SU-DHL-6 (cell line): ENCODE measurements around the gene CDR2L.

Experiments
- H2AFZ ChIP-seq: fragments of 200-600 bp; sonication (generic); 2 replicates; pipeline ENCODE4 v1.6.1; 2014; ENCODE audit warnings: low read depth, mild to moderate bottlenecking, moderate library complexity, mixed read lengths, antibody characterized with exemption, low read length; ENCODE audit not compliant: severe bottlenecking
- H3F3A ChIP-seq: fragments of 200-600 bp; shearing (Covaris generic); 2 replicates; pipeline ENCODE4 v1.6.0; 2016; ENCODE audit warnings: antibody characterized with exemption, mild to moderate bottlenecking; ENCODE audit not compliant: insufficient read depth
- H3K27ac ChIP-seq: fragments of 200-600 bp; sonication (generic); 2 replicates; pipeline ENCODE4 v1.5.1; 2016; ENCODE audit warnings: low read depth, mild to moderate bottlenecking, low read length, moderate library complexity, mixed read lengths
- H3K27me3 ChIP-seq: fragments of 200-600 bp; sonication (generic), shearing (Covaris generic); 2 replicates; pipeline ENCODE4 v1.6.0; 2014; ENCODE audit warnings: mild to moderate bottlenecking, low read length
- H3K36me3 ChIP-seq: fragments of 200-600 bp; sonication (generic); 2 replicates; pipeline ENCODE4 v1.6.1; 2014; ENCODE audit warnings: mild to moderate bottlenecking, low read length, mixed read lengths
- H3K4me2 ChIP-seq: fragments of 300-600, 200-600 bp; shearing (Covaris generic), sonication (generic); 2 replicates; pipeline ENCODE4 v1.6.0; 2014; ENCODE audit warnings: low read length, low read depth, mild to moderate bottlenecking; ENCODE audit not compliant: poor library complexity, severe bottlenecking
- H3K4me3 ChIP-seq: fragments of 200-600 bp; sonication (generic); 2 replicates; pipeline ENCODE4 v1.5.1; 2014; ENCODE audit warnings: antibody characterized with exemption, low read length, mild to moderate bottlenecking, mixed read lengths; ENCODE audit not compliant: insufficient read depth, poor library complexity, severe bottlenecking
- H3K79me2 ChIP-seq: fragments of 200-600 bp; sonication (generic); 2 replicates; pipeline ENCODE4 v1.6.1; 2014; ENCODE audit warnings: mild to moderate bottlenecking, low read length, moderate library complexity; ENCODE audit not compliant: insufficient read depth
- H3K9ac ChIP-seq: fragments of 200-600 bp; sonication (generic); 2 replicates; pipeline ENCODE4 v1.7.0; 2014; ENCODE audit warnings: mild to moderate bottlenecking, low read length
- H3K9me2 ChIP-seq: fragments of 200-600 bp; sonication (generic); replicated peaks from 2 replicates; pipeline ENCODE4 v1.6.1; 2014; ENCODE audit warnings: low read length; ENCODE audit not compliant: insufficient read depth
- H3K9me3 ChIP-seq: fragments of 200-600 bp; sonication (generic); 2 replicates; pipeline ENCODE4 v1.6.1; 2014; ENCODE audit warnings: low read length, mixed read lengths; ENCODE audit not compliant: insufficient read depth
- H4K20me1 ChIP-seq: fragments of 200-600 bp; sonication (generic); 2 replicates; pipeline ENCODE4 v1.6.1; 2014; ENCODE audit warnings: low read depth, mild to moderate bottlenecking, antibody characterized with exemption, low read length, moderate library complexity, mixed read lengths
- CTCF ChIP-seq: fragments of 200-600 bp; sonication (generic); IDR thresholded peaks from one replicate; pipeline ENCODE4 v1.5.1; 2017; ENCODE audit warnings: antibody characterized with exemption, mild to moderate bottlenecking, low read length, moderate library complexity; ENCODE audit not compliant: insufficient read depth, poor library complexity, severe bottlenecking
- EZH2phosphoT487 ChIP-seq: fragments of 200-600 bp; sonication (generic), shearing (Covaris generic); conservative IDR thresholded peaks from 2 replicates; pipeline ENCODE4 v1.6.1; 2018; ENCODE audit warnings: mild to moderate bottlenecking, antibody characterized with exemption, low read length, moderate library complexity, mixed read lengths

CDR2L gene

GRCh38 chr17:74962622-74963394 lies 24.6 kb upstream of the CDR2L start:
- no peaks in the 10 kb centered on the region for H3K9me3 ChIP-seq
- no peak overlapping the region for H3K4me2 ChIP-seq
- H4K20me1 ChIP-seq = no peaks in the 10 kb centered on the region
- no peak overlapping the region for H3K27ac ChIP-seq
- no peak overlapping the region for H2AFZ ChIP-seq
- no peak overlapping the region for H3K4me3 ChIP-seq
- no peaks in the 10 kb centered on the region for H3K27me3 ChIP-seq
- no peaks in the 10 kb centered on the region for H3K79me2 ChIP-seq
- H3K9ac ChIP-seq = no peak overlapping the region
- no peaks in the 10 kb centered on the region for H3F3A ChIP-seq
- H3K36me3 ChIP-seq = no peaks in the 10 kb centered on the region
- TF ChIP-seq CTCF = no peak
- no peak for TF ChIP-seq EZH2phosphoT487
- no peaks in the 10 kb centered on the region for H3K9me2 ChIP-seq

- Histone ChIP-seq H3K9ac (no peak overlapping the region), H3K27me3 (no peaks in the 10 kb centered on the region), H2AFZ (no peak overlapping the region), H3K36me3 (no peaks in the 10 kb centered on the region), H4K20me1 (no peaks in the 10 kb centered on the region), H3K4me2 (no peak overlapping the region), H3F3A (no peaks in the 10 kb centered on the region), H3K9me3 (no peaks in the 10 kb centered on the region), H3K9me2 (no peaks in the 10 kb centered on the region), H3K27ac (no peak overlapping the region), H3K79me2 (no peaks in the 10 kb centered on the region), H3K4me3 (no peak overlapping the region)
- TF ChIP-seq EZH2phosphoT487 = no peak
- no peak for TF ChIP-seq CTCF
These were observed 23.8 kb upstream of the CDR2L start for GRCh38 chr17:74963656-74964055.

GRCh38 chr17:74964246-74964761 lies 23.1 kb upstream of the CDR2L start:
- no peak for TF ChIP-seq CTCF
- H4K20me1 ChIP-seq = no peaks in the 10 kb centered on the region
- no peaks in the 10 kb centered on the region for H3K79me2 ChIP-seq
- no peak overlapping the region for H3K4me2 ChIP-seq
- no peak overlapping the region for H3K27ac ChIP-seq
- no peak overlapping the region for H2AFZ ChIP-seq
- no peaks in the 10 kb centered on the region for H3K9me3 ChIP-seq
- H3K9me2 ChIP-seq = no peaks in the 10 kb centered on the region
- no peaks in the 10 kb centered on the region for H3F3A ChIP-seq
- no peak overlapping the region for H3K4me3 ChIP-seq
- no peaks in the 10 kb centered on the region for H3K27me3 ChIP-seq
- H3K9ac ChIP-seq = no peak overlapping the region
- H3K36me3 ChIP-seq = no peaks in the 10 kb centered on the region
